SJSA1 (cell line): ENCODE results near the gene KIF18B. TPM values are rescaled to one million over a fixed set of nuclear protein-coding genes. Genes with fewer than 3 reads are reported as not detected.

ENCODE experiments used
- DNase-seq, 2 experiments: peaks; one replicate each; pipeline ENCODE4 v3.0.0-alpha.2; 2015 to 2020; ENCODE audit warnings: low spot score in 2 of 2, low read depth in 1 of 2
- H3K27ac ChIP-seq: fragments of 250-450 bp; sonication (Bioruptor Pico); 2 replicates; pipeline ENCODE4 v1.5.1; 2020; ENCODE audit warnings: mild to moderate bottlenecking, moderate library complexity
- H3K27me3 ChIP-seq: fragments of 250-450 bp; sonication (Bioruptor Pico); replicated peaks from 2 replicates; pipeline ENCODE4 v1.5.1; 2020; ENCODE audit warnings: mild to moderate bottlenecking, moderate library complexity
- H3K36me3 ChIP-seq: fragments of 250-450 bp; sonication (Bioruptor Pico); 2 replicates; pipeline ENCODE4 v1.5.1; 2020; ENCODE audit warnings: mild to moderate bottlenecking
- H3K4me1 ChIP-seq: fragments of 250-450 bp; sonication (Bioruptor Pico); replicated peaks from 2 replicates; pipeline ENCODE4 v1.6.1; 2021; ENCODE audit warnings: mild to moderate bottlenecking
- H3K4me3 ChIP-seq: fragments of 250-450 bp; sonication (Bioruptor Pico); 2 replicates; pipeline ENCODE4 v1.5.1; 2020; ENCODE audit warnings: mild to moderate bottlenecking
- H3K9me3 ChIP-seq: fragments of 250-450 bp; sonication (Bioruptor Pico); replicated peaks from 2 replicates; pipeline ENCODE4 v1.5.1; 2020; ENCODE audit warnings: mild to moderate bottlenecking
- total RNA-seq: library from RNA; depleted of rRNA; stranded (reverse); fragments of >200 nt; shearing (Covaris generic); gene quantifications from 2 replicates; pipeline ENCODE4 v1.2.3, GENCODE V29; 2014; rRNA removed

Gene KIF18B
- total RNA-seq, 1 experiment from 2014 or later, result 14.0 TPM

- no peak for DNase-seq
- Histone ChIP-seq H3K27me3 (no peaks in the 10 kb centered on the region), H3K36me3 (peaks cover 94% of the 10 kb centered on the region), H3K27ac (no peak overlapping the region), H3K9me3 (no peaks in the 10 kb centered on the region), H3K4me1 (no peaks in the 10 kb centered on the region), H3K4me3 (no peak overlapping the region)
Measured at GRCh38 chr17:44887971-44888954, 59.3 kb downstream of the KIF18B start.

- H3K4me3 ChIP-seq, result no peak overlapping the region
- no peak overlapping the region for H3K27ac ChIP-seq
- peaks cover 94% of the 10 kb centered on the region for H3K36me3 ChIP-seq
- no peaks in the 10 kb centered on the region for H3K4me1 ChIP-seq
- no peak for DNase-seq
- H3K27me3 ChIP-seq, result no peaks in the 10 kb centered on the region
- no peaks in the 10 kb centered on the region for H3K9me3 ChIP-seq
Measured at GRCh38 chr17:44887016-44887415, 60.6 kb downstream of the KIF18B start.

- Histone ChIP-seq H3K36me3 (peaks cover 99% of the 10 kb centered on the region), H3K27me3 (no peaks in the 10 kb centered on the region)
Measured at GRCh38 chr17:44884941-44885340, 62.6 kb downstream of the KIF18B start.

GRCh38 chr17:44881145-44881544 is 66.4 kb downstream of the KIF18B start:
- Histone ChIP-seq H3K4me1 (no peaks in the 10 kb centered on the region), H3K27ac (no peak overlapping the region), H3K4me3 (no peak overlapping the region), H3K27me3 (no peaks in the 10 kb centered on the region), H3K9me3 (no peaks in the 10 kb centered on the region), H3K36me3 (peaks cover 98% of the 10 kb centered on the region)
- DNase-seq, result no peak

More at GRCh38 chr17:44884941-44885340, 62.6 kb downstream of the KIF18B start:
- no peak overlapping the region for H3K27ac ChIP-seq
- DNase-seq, result no peak
- H3K4me3 ChIP-seq, result no peak overlapping the region
- H3K9me3 ChIP-seq, result no peaks in the 10 kb centered on the region
- no peaks in the 10 kb centered on the region for H3K4me1 ChIP-seq

GRCh38 chr17:44880062-44880461 is 67.5 kb downstream of the KIF18B start:
- Histone ChIP-seq H3K9me3 (no peaks in the 10 kb centered on the region), H3K4me3 (no peak overlapping the region), H3K27ac (no peak overlapping the region), H3K4me1 (no peaks in the 10 kb centered on the region), H3K27me3 (no peaks in the 10 kb centered on the region), H3K36me3 (peaks cover 95% of the 10 kb centered on the region)
- no peak for DNase-seq

- no peak overlapping the region for H3K27ac ChIP-seq
- H3K27me3 ChIP-seq, result no peaks in the 10 kb centered on the region
- DNase-seq, result no peak
- no peaks in the 10 kb centered on the region for H3K9me3 ChIP-seq
- H3K4me1 ChIP-seq, result no peaks in the 10 kb centered on the region
- H3K36me3 ChIP-seq, result peaks cover 94% of the 10 kb centered on the region
- no peak overlapping the region for H3K4me3 ChIP-seq
Measured at GRCh38 chr17:44879376-44879775, 68.2 kb downstream of the KIF18B start.

- H3K9me3 ChIP-seq, result no peaks in the 10 kb centered on the region
- DNase-seq, result peak in 1 of 2 experiments; percentile 51
- H3K36me3 ChIP-seq, result peaks cover 92% of the 10 kb centered on the region
- no peak overlapping the region for H3K27ac ChIP-seq
- H3K4me3 ChIP-seq, result no peak overlapping the region
- H3K4me1 ChIP-seq, result no peaks in the 10 kb centered on the region
- no peaks in the 10 kb centered on the region for H3K27me3 ChIP-seq
Measured at GRCh38 chr17:44878627-44879221, 68.8 kb downstream of the KIF18B start.

GRCh38 chr17:44877121-44877520 is 70.5 kb downstream of the KIF18B start:
- no peak overlapping the region for H3K4me3 ChIP-seq
- no peak for DNase-seq
- H3K9me3 ChIP-seq, result no peaks in the 10 kb centered on the region
- peaks cover 90% of the 10 kb centered on the region for H3K36me3 ChIP-seq
- H3K4me1 ChIP-seq, result no peaks in the 10 kb centered on the region
- H3K27ac ChIP-seq, result no peak overlapping the region
- no peaks in the 10 kb centered on the region for H3K27me3 ChIP-seq

GRCh38 chr17:44875761-44876160 is 71.8 kb downstream of the KIF18B start:
- Histone ChIP-seq H3K36me3 (peaks cover 90% of the 10 kb centered on the region), H3K4me1 (no peaks in the 10 kb centered on the region), H3K4me3 (no peak overlapping the region), H3K9me3 (no peaks in the 10 kb centered on the region), H3K27ac (no peak overlapping the region), H3K27me3 (no peaks in the 10 kb centered on the region)
- no peak for DNase-seq

Other genes starting within 250 kb of the KIF18B start
- 21.0 and 24.7 TPM in 2 replicates for gene DBF4B, start 239.1 kb downstream of the KIF18B start, total RNA-seq
- gene ADAM11, start 188.8 kb downstream of the KIF18B start, total RNA-seq, result 0.13 and 4.4 TPM in 2 replicates
- gene GJC1, start 117.5 kb downstream of the KIF18B start, total RNA-seq, result 36.4 and 53.4 TPM in 2 replicates
- not detected in 2 replicates for gene HIGD1B, start 99.9 kb downstream of the KIF18B start, total RNA-seq
- gene EFTUD2, start 48.3 kb downstream of the KIF18B start, total RNA-seq, result 158 and 179 TPM in 2 replicates
- gene GFAP, start 32.3 kb downstream of the KIF18B start, total RNA-seq, result not detected in 2 replicates
- gene C1QL1, start 20.5 kb upstream of the KIF18B start, total RNA-seq, result 5.2 TPM in 1 of 2 replicates, not detected in the other
- 51.8 and 74.1 TPM in 2 replicates for gene DCAKD, start 103.9 kb upstream of the KIF18B start, total RNA-seq
- 126 and 144 TPM in 2 replicates for gene NMT1, start 113.5 kb upstream of the KIF18B start, total RNA-seq
- gene PLCD3, start 184.7 kb upstream of the KIF18B start, total RNA-seq, result 17.5 and 92.5 TPM in 2 replicates
- gene ACBD4, start 187.9 kb upstream of the KIF18B start, total RNA-seq, result 0.89 and 1.6 TPM in 2 replicates
- 7.2 and 7.3 TPM in 2 replicates for gene HEXIM1, start 200.7 kb upstream of the KIF18B start, total RNA-seq
- 8.0 and 10.0 TPM in 2 replicates for gene HEXIM2, start 214.1 kb upstream of the KIF18B start, total RNA-seq